Measurements from ENCODE around the gene PROC. TPM values are rescaled to one million over a fixed set of nuclear protein-coding genes. Genes with fewer than 3 reads are reported as not detected.

PROC gene
- total RNA-seq, 2 experiments from 2014 or later: not detected

- ATAC-seq (no peak), DNase-seq (no peak)
- Mint-ChIP-seq H3K4me3 (no peak overlapping the region), H3K27ac (no peak overlapping the region), H3K4me1 (no peaks in the 10 kb centered on the region), H3K27me3 (no peaks in the 10 kb centered on the region), H3K9me3 (ENCODE audit: low read depth) (peaks cover 6% of the 10 kb centered on the region), H3K36me3 (ENCODE audit: low read depth) (peaks cover 24% of the 10 kb centered on the region)
- ChIA-PET CTCF (interaction anchor here (0.7 to 2.4 kb wide), 4 partner anchors 8 to 274 kb away, joined by 3 to 10 read pairs (median 4); no protein-coding TSS in a partner anchor), POLR2A (no interaction called here)
- intact Hi-C loops (cut with DNase I, micrococcal nuclease): no loop called here
Observed at GRCh38 chr2:127471286-127471988, 53.2 kb downstream of the PROC start.

- ATAC-seq (no peak), DNase-seq (no peak)
- ChIA-PET CTCF (interaction anchor here (0.7 to 1.1 kb wide), 3 partner anchors 14 to 275 kb away, joined by 3 to 4 read pairs (median 4); no protein-coding TSS in a partner anchor), POLR2A (no interaction called here)
- Mint-ChIP-seq H3K36me3 (ENCODE audit: low read depth) (peaks cover 28% of the 10 kb centered on the region), H3K4me3 (no peak overlapping the region), H3K27me3 (no peaks in the 10 kb centered on the region), H3K4me1 (no peaks in the 10 kb centered on the region), H3K9me3 (ENCODE audit: low read depth) (peaks cover 6% of the 10 kb centered on the region), H3K27ac (no peak overlapping the region)
- intact Hi-C loops (cut with DNase I, micrococcal nuclease): no loop called here
Observed at GRCh38 chr2:127472268-127472667, 54.0 kb downstream of the PROC start.

- intact Hi-C loops (cut with DNase I, micrococcal nuclease): loop anchor here in 1 of 2 experiments (5.0 kb wide), 1 partner anchor 177 kb away; no protein-coding TSS in a partner anchor
Observed at GRCh38 chr2:127475788-127476187, 57.6 kb downstream of the PROC start.

More at GRCh38 chr2:127475788-127476187, 57.6 kb downstream of the PROC start:
- H3K9me3 Mint-ChIP-seq (ENCODE audit: low read depth): peaks cover 6% of the 10 kb centered on the region
- POLR2A ChIA-PET: no interaction called here
- ATAC-seq (no peak), DNase-seq (no peak)
- H3K27me3 Mint-ChIP-seq: no peaks in the 10 kb centered on the region
- H3K4me1 Mint-ChIP-seq: no peaks in the 10 kb centered on the region
- H3K36me3 Mint-ChIP-seq (ENCODE audit: low read depth): peaks cover 22% of the 10 kb centered on the region
- CTCF ChIA-PET: interaction anchor here (0.9 kb wide), 1 partner anchor 12 kb away, joined by 3 read pairs; no protein-coding TSS in a partner anchor
- H3K4me3 Mint-ChIP-seq: no peak overlapping the region
- no peak overlapping the region for H3K27ac Mint-ChIP-seq

Small RNAs within 50 kb of the gene (microRNA-seq; reads per million reads assigned to microRNA genes)
- gene MIR4783 (ENCODE audit: borderline replicate concordance): not detected

Other genes with a start within 250 kb of the PROC start
- not detected for gene CYP27C1, start 198.1 kb upstream of the PROC start, total RNA-seq
- gene ERCC3, start 124.3 kb upstream of the PROC start, total RNA-seq: 10 to 100 TPM; 49.5 to 49.8 TPM
- 10 to 100 TPM; 35.2 to 35.6 TPM for gene MAP3K2, start 30.5 kb upstream of the PROC start, total RNA-seq
- gene IWS1, start 108.1 kb downstream of the PROC start, total RNA-seq: 10 to 100 TPM; 49.5 to 55.0 TPM
- 1 to 10 TPM in 1 of 2 experiments, under 1 TPM in 1; 0.75 to 1.5 TPM for gene MYO7B, start 117.3 kb downstream of the PROC start, total RNA-seq
- not detected for gene GPR17, start 227.7 kb downstream of the PROC start, total RNA-seq

Data from activated CD4-positive, alpha-beta T cell treated with anti-CD3 and anti-CD28 coated beads for 36 hours (primary cell).